Measurements from ENCODE around the gene AMBRA1.

- no peak for TF ChIP-seq POLR2A (IDR thresholded peaks at IDR 0.05; ENCODE audit: low read depth)
- no peak for TF ChIP-seq CTCF (IDR thresholded peaks at IDR 0.05)
Measured at GRCh38 chr11:46360878-46361277, 232.9 kb downstream of the AMBRA1 start.
